D721Med (cell line): ENCODE measurements around the gene MRAP2.

Experiments
- DNase-seq: peaks from one replicate; pipeline ENCODE4 v3.0.0; 2011; ENCODE audit warnings: low spot score; ENCODE audit not compliant: insufficient read length
- FAIRE-seq: peaks from 2 replicates; lab custom pipeline; 2011; peaks lifted over from hg19 to GRCh38; lab: Jason Lieb, UNC
- TF ChIP-seq, protein P1 (sequence below): IDR thresholded peaks from 2 replicates; pipeline ENCODE4 v1.5.1; 2012; ENCODE audit warnings: mild to moderate bottlenecking, control low read depth; ENCODE audit not compliant: insufficient read depth; ENCODE audit errors: missing control alignments

Gene MRAP2

GRCh38 chr6:84048588-84048987, 15.0 kb downstream of the MRAP2 start:
- DNase-seq (no peak), FAIRE-seq (no peak)
- TF ChIP-seq, protein P1, sequence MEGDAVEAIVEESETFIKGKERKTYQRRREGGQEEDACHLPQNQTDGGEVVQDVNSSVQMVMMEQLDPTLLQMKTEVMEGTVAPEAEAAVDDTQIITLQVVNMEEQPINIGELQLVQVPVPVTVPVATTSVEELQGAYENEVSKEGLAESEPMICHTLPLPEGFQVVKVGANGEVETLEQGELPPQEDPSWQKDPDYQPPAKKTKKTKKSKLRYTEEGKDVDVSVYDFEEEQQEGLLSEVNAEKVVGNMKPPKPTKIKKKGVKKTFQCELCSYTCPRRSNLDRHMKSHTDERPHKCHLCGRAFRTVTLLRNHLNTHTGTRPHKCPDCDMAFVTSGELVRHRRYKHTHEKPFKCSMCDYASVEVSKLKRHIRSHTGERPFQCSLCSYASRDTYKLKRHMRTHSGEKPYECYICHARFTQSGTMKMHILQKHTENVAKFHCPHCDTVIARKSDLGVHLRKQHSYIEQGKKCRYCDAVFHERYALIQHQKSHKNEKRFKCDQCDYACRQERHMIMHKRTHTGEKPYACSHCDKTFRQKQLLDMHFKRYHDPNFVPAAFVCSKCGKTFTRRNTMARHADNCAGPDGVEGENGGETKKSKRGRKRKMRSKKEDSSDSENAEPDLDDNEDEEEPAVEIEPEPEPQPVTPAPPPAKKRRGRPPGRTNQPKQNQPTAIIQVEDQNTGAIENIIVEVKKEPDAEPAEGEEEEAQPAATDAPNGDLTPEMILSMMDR: no peak

GRCh38 chr6:84050408-84050807, 16.8 kb downstream of the MRAP2 start:
- TF ChIP-seq, protein P1: no peak
- FAIRE-seq: no peak
- DNase-seq: no peak

GRCh38 chr6:84052204-84052882, 18.8 kb downstream of the MRAP2 start:
- FAIRE-seq (no peak), DNase-seq (peak; percentile 36)
- TF ChIP-seq, protein P1: no peak

DNA sequence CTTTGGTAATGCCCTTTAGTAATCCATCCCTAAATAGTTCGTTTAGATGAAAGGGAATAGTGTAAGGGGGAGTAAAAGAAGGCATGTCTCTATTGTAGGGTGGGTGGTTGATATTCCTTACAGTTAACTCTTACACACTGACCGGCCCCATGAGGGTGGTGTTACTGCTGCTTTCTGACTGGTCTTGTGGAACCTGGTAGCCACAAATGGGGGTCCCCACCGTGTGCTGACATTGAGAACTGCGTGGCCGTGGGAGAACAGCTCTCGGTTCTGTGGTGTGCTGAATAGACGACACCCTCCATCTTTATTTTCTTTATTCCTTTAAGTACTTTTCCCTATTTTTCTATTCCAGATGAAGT, 19.3 kb downstream of the MRAP2 start:
- TF ChIP-seq, protein P1: no peak
- DNase-seq: no peak
- FAIRE-seq: no peak

DNA sequence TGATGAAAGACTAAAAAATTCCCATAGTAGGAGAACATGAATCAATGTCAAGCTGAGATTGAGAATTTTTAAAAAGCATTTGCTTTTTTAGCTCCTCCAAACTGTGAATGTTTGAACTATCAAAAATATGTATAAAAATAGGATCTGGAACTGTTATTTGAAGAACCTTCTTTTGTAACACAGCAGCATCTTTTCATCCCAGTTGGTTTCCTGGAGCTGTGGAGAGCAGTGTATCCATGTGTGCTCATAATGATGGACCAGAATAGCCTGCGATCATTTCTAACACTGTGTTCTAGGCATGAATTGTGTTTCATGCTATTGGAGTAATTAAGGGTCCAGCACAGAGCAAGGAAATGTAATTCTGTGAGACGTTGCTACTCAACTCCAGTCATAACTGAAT, 22.1 kb downstream of the MRAP2 start:
- TF ChIP-seq, protein P1: no peak
- DNase-seq: no peak
- FAIRE-seq: no peak

- no peak for FAIRE-seq
- TF ChIP-seq, protein P1: no peak
- DNase-seq: no peak
These were observed 24.3 kb downstream of the MRAP2 start for GRCh38 chr6:84057908-84058307.

- TF ChIP-seq, protein P1: no peak
- FAIRE-seq (no peak), DNase-seq (no peak)
These were observed 25.5 kb downstream of the MRAP2 start for GRCh38 chr6:84059082-84059481.
